Measurements from ENCODE around the gene UBL4A. TPM values are rescaled to one million over a fixed set of nuclear protein-coding genes. Genes with fewer than 3 reads are reported as not detected.

UBL4A gene
- total and polyA plus RNA-seq, 9 of the 15 experiments (the other 6 are each of a cell fraction or from before 2014, with no cell fraction given) = 15.2 to 140 (median 100) TPM

GRCh38 chrX:154515966-154516655, 29.7 kb upstream of the UBL4A start, which contains the start of gene FAM3A:
TSS of gene FAM3A (minus strand) at chrX:154516232. CDS start at chrX:154515772, 460 bp downstream.
- H3K4me2 ChIP-seq (ENCODE audit: insufficient read depth, low read length) = peak within 1 kb of the TSS; percentile 99
- peaks cover 25% of the 10 kb centered on the region for H3K79me2 ChIP-seq (ENCODE audit: control insufficient read depth, insufficient read depth, low read length)
- ATAC-seq (peak; percentile 95), DNase-seq (ENCODE audit: extremely low read depth in 1 of 4, low spot score in 3 of 4) (peak; percentile 90 to 93 (median 90)), FAIRE-seq (peak; percentile 90)
- H3K27ac ChIP-seq (ENCODE audit: extremely low read depth, low read depth, low read length) = peak within 1 kb of the TSS; percentile 94
- H3K9me3 ChIP-seq (replicated peaks; ENCODE audit: control insufficient read depth, insufficient read depth, low read depth, low read length) = no peaks in the 10 kb centered on the region
- POLR2A ChIA-PET = interaction anchor here (0.6 to 1.7 kb wide), 9 partner anchors 10 to 148 kb away, joined by 3 to 8 read pairs (median 3); partner anchors contain the start of gene SLC10A3
- peaks cover 15% of the 10 kb centered on the region; the same call in 2 of the 3 replicates for H3K36me3 ChIP-seq (ENCODE audit: control insufficient read depth, insufficient read depth, low read length)
- intact Hi-C loops (cut with micrococcal nuclease) (loop anchor here (5.0 kb wide), 1 partner anchor 34 kb away; no protein-coding TSS in a partner anchor), in situ Hi-C loops (cut with MboI) (no loop called here)
- peaks cover 18 to 40% of the 10 kb centered on the region in 2 experiments; a peak in 4 of 5 replicates for H3K4me1 ChIP-seq (replicated peaks in 1 of 2; ENCODE audit: control insufficient read depth in 2 of 2, insufficient read depth in 2 of 2, low read length in 2 of 2)
- no peaks in the 10 kb centered on the region for H3K27me3 ChIP-seq (ENCODE audit: control insufficient read depth in 2 of 2, insufficient read depth in 2 of 2, low read length in 2 of 2)
- BruUV-seq (replicated peaks) = no TSS peak
- peak within 1 kb of the TSS; percentile 89 for H3K4me3 ChIP-seq
- H3K9ac ChIP-seq (ENCODE audit: insufficient read depth in 1 of 2, low read depth in 2 of 2, low read length in 2 of 2) = peak within 1 kb of the TSS; percentile 89 to 98
- peak within 1 kb of the TSS; percentile 98 for H2AFZ ChIP-seq (ENCODE audit: low read depth, low read length)
- no peaks in the 10 kb centered on the region; the same call in 1 of the 2 replicates for H4K20me1 ChIP-seq (replicated peaks; ENCODE audit: control insufficient read depth, insufficient read depth, low read length)
- 0% methylated on average over 11 of the region's 59 CpGs for WGBS (ENCODE audit: insufficient coverage, low coverage, missing lambda C conversion rate)
- no peaks in the 10 kb centered on the region for H3K9me1 ChIP-seq (ENCODE audit: control insufficient read depth, insufficient read depth, low read length)
- CTCF ChIA-PET (ENCODE audit: low intra/inter-chr PET ratio) = interaction anchor here (0.6 kb wide), 1 partner anchor 427 kb away, joined by 4 read pairs; no protein-coding TSS in a partner anchor
- TF ChIP-seq LCOR (CRISPR knock-in tag; IDR thresholded peaks at IDR 0.05) (no peak), TBP (optimal IDR thresholded peaks at IDR 0.05; ENCODE audit: low read depth, low read length) (peak; percentile 47), NRF1 (conservative IDR thresholded peaks at IDR 0.05 in 1 of 2, IDR thresholded peaks at IDR 0.05 in 1 of 2) (peak; percentile 88 to 89), RBM22 (IDR thresholded peaks at IDR 0.05; ENCODE audit: low read depth, low read length, poor library complexity, severe bottlenecking) (no peak), ZMIZ1 (IDR thresholded peaks at IDR 0.05; ENCODE audit: low read depth in 2 of 2, low read length in 2 of 2) (no peak), PKNOX1 (IDR thresholded peaks at IDR 0.05) (0 out of 2 replicates have a peak, but pooled peaks have one; percentile 15), ZFP91 (CRISPR knock-in tag; IDR thresholded peaks at IDR 0.05) (no peak)
- TF ChIP-seq, protein P1, sequence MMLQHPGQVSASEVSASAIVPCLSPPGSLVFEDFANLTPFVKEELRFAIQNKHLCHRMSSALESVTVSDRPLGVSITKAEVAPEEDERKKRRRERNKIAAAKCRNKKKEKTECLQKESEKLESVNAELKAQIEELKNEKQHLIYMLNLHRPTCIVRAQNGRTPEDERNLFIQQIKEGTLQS (IDR thresholded peaks at IDR 0.05) = no peak
- TF ChIP-seq, protein P1 (CRISPR knock-in tag; conservative IDR thresholded peaks at IDR 0.05) = no peak
- TF ChIP-seq, protein P2, sequence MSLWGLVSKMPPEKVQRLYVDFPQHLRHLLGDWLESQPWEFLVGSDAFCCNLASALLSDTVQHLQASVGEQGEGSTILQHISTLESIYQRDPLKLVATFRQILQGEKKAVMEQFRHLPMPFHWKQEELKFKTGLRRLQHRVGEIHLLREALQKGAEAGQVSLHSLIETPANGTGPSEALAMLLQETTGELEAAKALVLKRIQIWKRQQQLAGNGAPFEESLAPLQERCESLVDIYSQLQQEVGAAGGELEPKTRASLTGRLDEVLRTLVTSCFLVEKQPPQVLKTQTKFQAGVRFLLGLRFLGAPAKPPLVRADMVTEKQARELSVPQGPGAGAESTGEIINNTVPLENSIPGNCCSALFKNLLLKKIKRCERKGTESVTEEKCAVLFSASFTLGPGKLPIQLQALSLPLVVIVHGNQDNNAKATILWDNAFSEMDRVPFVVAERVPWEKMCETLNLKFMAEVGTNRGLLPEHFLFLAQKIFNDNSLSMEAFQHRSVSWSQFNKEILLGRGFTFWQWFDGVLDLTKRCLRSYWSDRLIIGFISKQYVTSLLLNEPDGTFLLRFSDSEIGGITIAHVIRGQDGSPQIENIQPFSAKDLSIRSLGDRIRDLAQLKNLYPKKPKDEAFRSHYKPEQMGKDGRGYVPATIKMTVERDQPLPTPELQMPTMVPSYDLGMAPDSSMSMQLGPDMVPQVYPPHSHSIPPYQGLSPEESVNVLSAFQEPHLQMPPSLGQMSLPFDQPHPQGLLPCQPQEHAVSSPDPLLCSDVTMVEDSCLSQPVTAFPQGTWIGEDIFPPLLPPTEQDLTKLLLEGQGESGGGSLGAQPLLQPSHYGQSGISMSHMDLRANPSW (CRISPR knock-in tag; IDR thresholded peaks at IDR 0.05) = no peak
